ENCODE results near the gene SPOP. TPM values are rescaled to one million over a fixed set of nuclear protein-coding genes. Genes with fewer than 3 reads are reported as not detected.
A peak's percentile ranks its signal among the peaks of the same experiment; 100 is the strongest.

The SPOP gene
- total and polyA plus RNA-seq, 2 donors (not counting 1 experiment from before 2014, with no cell fraction given) = 46.7 to 112 TPM

- Histone ChIP-seq H3K9me3 (ENCODE audit: control insufficient read depth, insufficient read depth, low read depth, low read length) (no peaks in the 10 kb centered on the region), H4K20me1 (ENCODE audit: control insufficient read depth, extremely low read depth, insufficient read depth, low read length) (no peaks in the 10 kb centered on the region), H3K27ac (ENCODE audit: insufficient read depth, low read length) (no peak within 1 kb of the TSS), H3K4me3 (replicated peaks in 1 of 4; ENCODE audit: control extremely low read depth in 1 of 4, insufficient read depth in 1 of 4, low read depth in 3 of 4, low read length in 4 of 4) (peak within 1 kb of the TSS; percentile 46 to 70 (median 58)), H3K36me3 (ENCODE audit: control insufficient read depth, insufficient read depth, low read length) (no peaks in the 10 kb centered on the region), H3K4me1 (ENCODE audit: control insufficient read depth, extremely low read depth, insufficient read depth, low read length) (no peaks in the 10 kb centered on the region), H3K4me2 (ENCODE audit: extremely low read depth, insufficient read depth, low read length) (peak within 1 kb of the TSS; percentile 81), H2AFZ (ENCODE audit: low read length) (peak within 1 kb of the TSS; percentile 48), H3K27me3 (ENCODE audit: control insufficient read depth, insufficient read depth, low read length) (peaks cover 27% of the 10 kb centered on the region), H3K79me2 (ENCODE audit: control insufficient read depth, insufficient read depth, low read length) (no peaks in the 10 kb centered on the region), H3K9ac (ENCODE audit: insufficient read depth, low read length) (peak within 1 kb of the TSS; percentile 20)
- DNase-seq (ENCODE audit: low read depth in 2 of 2) = peak; percentile 11 to 27
- TF ChIP-seq EZH2 (IDR thresholded peaks at IDR 0.05; ENCODE audit: low read length, missing control alignments) (no peak), CTCF (conservative IDR thresholded peaks at IDR 0.05 in 1 of 2, IDR thresholded peaks at IDR 0.05 in 1 of 2; ENCODE audit: low read depth in 1 of 2, low read length in 2 of 2) (peak; percentile 9 to 23)
These were observed 102.2 kb downstream of the SPOP start, which contains the start of gene NXPH3 for GRCh38 chr17:49575679-49576087. Gene NXPH3 (plus strand): TSS chr17:49575871. CDS start chr17:49576220, 349 bp downstream.

- no peaks in the 10 kb centered on the region for H4K20me1 ChIP-seq (ENCODE audit: control insufficient read depth, extremely low read depth, insufficient read depth, low read length)
- peaks cover 27% of the 10 kb centered on the region for H3K27me3 ChIP-seq (ENCODE audit: control insufficient read depth, insufficient read depth, low read length)
- no peak for DNase-seq (ENCODE audit: low read depth in 2 of 2)
- H3K27ac ChIP-seq (ENCODE audit: insufficient read depth, low read length) = no peak overlapping the region
- TF ChIP-seq EZH2 (IDR thresholded peaks at IDR 0.05; ENCODE audit: low read length, missing control alignments) (peak; percentile 11), CTCF (conservative IDR thresholded peaks at IDR 0.05 in 1 of 2, IDR thresholded peaks at IDR 0.05 in 1 of 2; ENCODE audit: low read depth in 1 of 2, low read length in 2 of 2) (no peak)
- no peak overlapping the region for H2AFZ ChIP-seq (ENCODE audit: low read length)
- H3K4me2 ChIP-seq (ENCODE audit: extremely low read depth, insufficient read depth, low read length) = no peak overlapping the region
- H3K4me3 ChIP-seq (replicated peaks in 1 of 4; ENCODE audit: control extremely low read depth in 1 of 4, insufficient read depth in 1 of 4, low read depth in 3 of 4, low read length in 4 of 4) = peak overlapping the region in 1 of 4 experiments; percentile 39
- H3K36me3 ChIP-seq (ENCODE audit: control insufficient read depth, insufficient read depth, low read length) = no peaks in the 10 kb centered on the region
- H3K79me2 ChIP-seq (ENCODE audit: control insufficient read depth, insufficient read depth, low read length) = no peaks in the 10 kb centered on the region
- H3K4me1 ChIP-seq (ENCODE audit: control insufficient read depth, extremely low read depth, insufficient read depth, low read length) = no peaks in the 10 kb centered on the region
- no peak overlapping the region for H3K9ac ChIP-seq (ENCODE audit: insufficient read depth, low read length)
- H3K9me3 ChIP-seq (ENCODE audit: control insufficient read depth, insufficient read depth, low read depth, low read length) = no peaks in the 10 kb centered on the region
These were observed 102.8 kb downstream of the SPOP start for GRCh38 chr17:49574945-49575678.

- H3K27me3 ChIP-seq (ENCODE audit: control insufficient read depth, insufficient read depth, low read length) = peaks cover 27% of the 10 kb centered on the region
- no peak for DNase-seq (ENCODE audit: low read depth in 2 of 2)
- no peak overlapping the region for H3K4me3 ChIP-seq (replicated peaks in 1 of 4; ENCODE audit: control extremely low read depth in 1 of 4, insufficient read depth in 1 of 4, low read depth in 3 of 4, low read length in 4 of 4)
- no peaks in the 10 kb centered on the region for H3K79me2 ChIP-seq (ENCODE audit: control insufficient read depth, insufficient read depth, low read length)
- H3K36me3 ChIP-seq (ENCODE audit: control insufficient read depth, insufficient read depth, low read length) = no peaks in the 10 kb centered on the region
- no peak overlapping the region for H3K4me2 ChIP-seq (ENCODE audit: extremely low read depth, insufficient read depth, low read length)
- no peaks in the 10 kb centered on the region for H4K20me1 ChIP-seq (ENCODE audit: control insufficient read depth, extremely low read depth, insufficient read depth, low read length)
- no peaks in the 10 kb centered on the region for H3K9me3 ChIP-seq (ENCODE audit: control insufficient read depth, insufficient read depth, low read depth, low read length)
- no peak for TF ChIP-seq CTCF (conservative IDR thresholded peaks at IDR 0.05 in 1 of 2, IDR thresholded peaks at IDR 0.05 in 1 of 2; ENCODE audit: low read depth in 1 of 2, low read length in 2 of 2)
- TF ChIP-seq EZH2 (IDR thresholded peaks at IDR 0.05; ENCODE audit: low read length, missing control alignments) = no peak
- H3K4me1 ChIP-seq (ENCODE audit: control insufficient read depth, extremely low read depth, insufficient read depth, low read length) = no peaks in the 10 kb centered on the region
- H3K9ac ChIP-seq (ENCODE audit: insufficient read depth, low read length) = no peak overlapping the region
- no peak overlapping the region for H3K27ac ChIP-seq (ENCODE audit: insufficient read depth, low read length)
- no peak overlapping the region for H2AFZ ChIP-seq (ENCODE audit: low read length)
These were observed 103.5 kb downstream of the SPOP start for GRCh38 chr17:49574323-49574781.
